ENCODE measurements around the gene FARS2.
"Not testable (repeated sequence)": the region's sequence is repeated elsewhere in the genome, so short reads cannot be mapped to it uniquely, and the experiment has no call there.

The FARS2 gene

DNA sequence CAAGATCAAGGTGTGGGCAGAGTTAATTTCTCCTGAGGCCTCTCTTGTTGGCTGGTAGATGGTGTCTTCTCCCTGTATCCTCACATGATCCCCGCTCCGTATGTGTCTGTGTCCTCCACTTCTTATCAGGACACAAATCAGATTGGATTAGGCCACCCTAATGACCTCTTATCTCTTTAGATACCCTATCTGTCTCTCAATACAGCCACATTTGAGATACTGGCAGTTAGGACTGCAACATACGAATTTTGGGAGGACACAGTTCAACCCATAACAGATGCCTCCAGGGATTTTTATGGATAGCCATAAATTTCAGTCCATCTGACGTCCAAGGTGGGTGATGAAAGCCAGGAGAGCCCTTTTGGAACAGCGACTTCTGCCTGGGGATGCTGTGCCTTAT is 376.4 kb downstream of the FARS2 start:
- no peak for DNase-seq (ENCODE audit: low read depth)

DNA sequence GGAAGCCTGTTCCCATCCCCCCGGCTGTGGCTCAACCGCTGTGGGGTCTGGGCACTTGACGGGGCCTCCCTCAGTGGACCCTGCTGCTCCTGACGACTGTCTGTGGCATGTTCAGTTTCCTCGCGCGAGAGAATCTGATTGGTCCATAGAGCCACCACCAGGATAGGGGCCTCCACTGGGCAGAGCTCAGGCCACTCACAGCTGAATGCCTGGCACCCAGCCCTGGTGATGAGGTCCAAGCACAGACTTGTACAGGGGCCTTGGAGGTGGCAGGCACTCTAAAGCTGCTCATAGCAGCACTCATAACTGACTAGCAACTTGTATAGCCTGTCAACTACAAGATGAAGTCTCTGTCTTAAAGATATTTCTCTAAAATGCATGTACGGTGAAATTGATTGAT is 377.4 kb downstream of the FARS2 start:
- no peak for DNase-seq (ENCODE audit: low read depth)

DNA sequence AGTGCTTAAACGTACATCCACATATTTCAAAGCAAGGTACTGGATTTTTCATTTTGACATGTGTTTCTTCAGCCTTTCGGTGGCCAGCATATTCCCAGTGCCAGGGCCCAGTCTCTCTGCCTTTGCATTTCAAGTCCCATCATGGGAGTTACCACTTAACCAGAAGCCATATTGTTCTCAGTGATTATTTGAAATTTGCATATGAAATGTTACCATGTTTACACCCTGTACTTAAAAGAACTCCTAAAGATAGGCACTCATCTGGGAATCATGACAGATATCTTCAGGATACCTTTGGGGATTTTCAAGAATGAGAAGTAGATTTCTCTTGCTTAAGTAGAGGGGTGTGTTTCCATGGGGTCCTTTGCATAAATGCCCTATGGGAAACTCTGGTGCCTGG is 377.9 kb downstream of the FARS2 start:
- DNase-seq (ENCODE audit: low read depth), result no peak

DNA sequence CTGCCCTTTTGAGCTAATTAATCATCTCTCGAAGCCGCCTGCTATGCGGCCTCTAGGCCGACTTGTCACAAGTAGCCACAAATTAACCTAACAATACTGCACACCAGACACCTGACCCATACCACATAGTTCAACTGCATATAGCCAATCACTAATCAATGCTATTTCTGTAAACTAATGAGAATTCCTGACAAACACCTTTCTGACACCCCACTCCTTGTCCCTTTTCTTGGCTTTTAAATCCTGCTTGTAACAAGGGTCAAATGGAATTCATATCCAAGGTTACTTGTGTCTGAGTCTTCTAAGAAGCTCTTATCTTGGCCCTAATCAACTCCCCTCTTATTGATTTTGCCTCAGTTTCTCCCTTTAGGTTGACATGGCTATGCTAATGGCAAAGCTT is 379.3 kb downstream of the FARS2 start:
- no peak for DNase-seq (ENCODE audit: low read depth)

DNA sequence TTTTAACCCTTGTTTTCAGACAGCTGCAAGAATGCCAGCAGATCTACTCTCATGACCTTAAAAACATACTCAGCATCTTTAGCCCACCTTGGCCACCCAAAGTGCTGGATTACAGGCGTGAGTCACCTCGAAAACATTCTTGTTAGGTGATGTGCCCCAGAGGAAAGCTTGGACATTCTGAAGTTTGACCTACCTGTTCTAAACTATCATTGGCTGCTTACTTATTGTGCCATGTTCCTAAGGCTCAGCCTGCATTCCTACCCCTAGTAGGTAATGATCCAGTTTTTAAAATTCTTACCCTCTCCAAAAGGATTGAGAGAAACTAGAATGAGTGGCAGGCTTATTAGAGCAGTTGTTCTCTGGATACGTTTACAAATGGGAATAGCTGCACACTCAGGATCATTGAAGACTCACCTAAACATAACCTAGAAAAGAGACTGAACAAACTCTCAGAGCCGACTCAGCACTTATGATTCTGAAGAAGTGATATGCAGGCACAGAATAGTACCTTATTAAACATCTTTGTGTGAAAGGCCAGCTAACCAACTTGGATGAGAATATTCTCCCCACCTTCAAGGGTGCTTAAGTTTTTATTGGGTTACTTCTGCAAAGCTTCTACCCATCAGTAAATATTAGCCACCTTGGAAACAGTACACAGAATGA is 383.3 kb downstream of the FARS2 start:
- DNase-seq (ENCODE audit: low read depth), result no peak

DNA sequence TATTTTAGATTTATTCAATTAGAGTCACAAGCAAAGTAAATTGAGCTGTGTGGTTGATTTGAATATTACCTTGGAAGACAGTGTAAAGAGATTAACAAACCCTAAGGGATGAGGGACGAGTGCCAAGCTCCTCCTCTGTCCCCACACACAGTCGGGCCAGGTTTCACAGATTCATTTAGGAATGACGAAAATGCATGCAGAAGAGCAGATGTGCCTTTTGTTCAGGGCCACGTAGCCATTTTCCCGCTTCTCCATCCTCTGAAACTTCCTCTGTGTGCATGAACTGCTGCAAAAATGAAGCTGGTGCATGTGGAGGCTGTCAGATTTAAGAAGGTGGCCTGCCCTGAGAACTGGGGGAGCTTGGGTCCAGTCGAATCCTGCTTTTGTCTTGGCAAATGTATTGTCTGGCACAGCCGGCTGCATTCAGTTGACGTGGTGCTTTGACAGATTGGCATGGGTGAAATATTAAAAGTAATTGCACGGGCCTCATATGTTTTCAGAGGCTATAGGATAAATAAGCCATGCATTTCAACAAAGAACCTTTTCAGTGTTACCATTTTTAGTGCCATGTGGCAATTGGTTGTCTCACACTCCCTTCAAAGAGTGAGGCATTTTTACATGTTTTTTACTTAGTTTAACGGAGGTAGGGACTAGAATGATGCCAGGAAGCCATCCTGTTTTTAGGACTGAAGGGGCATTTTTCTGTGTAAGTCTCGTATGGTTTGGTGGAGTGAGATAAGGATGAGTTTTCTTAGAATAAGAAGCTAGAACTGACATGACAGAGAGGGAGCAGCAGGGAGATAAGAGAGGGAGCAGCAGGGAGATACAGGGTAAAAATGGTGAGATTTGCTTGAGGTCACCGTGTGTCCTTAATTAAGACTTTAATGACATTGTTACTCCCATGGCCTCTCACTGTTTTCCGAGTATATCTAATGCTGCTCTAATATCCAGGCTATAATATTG is 384.3 kb downstream of the FARS2 start:
- DNase-seq (ENCODE audit: low read depth), result no peak

DNA sequence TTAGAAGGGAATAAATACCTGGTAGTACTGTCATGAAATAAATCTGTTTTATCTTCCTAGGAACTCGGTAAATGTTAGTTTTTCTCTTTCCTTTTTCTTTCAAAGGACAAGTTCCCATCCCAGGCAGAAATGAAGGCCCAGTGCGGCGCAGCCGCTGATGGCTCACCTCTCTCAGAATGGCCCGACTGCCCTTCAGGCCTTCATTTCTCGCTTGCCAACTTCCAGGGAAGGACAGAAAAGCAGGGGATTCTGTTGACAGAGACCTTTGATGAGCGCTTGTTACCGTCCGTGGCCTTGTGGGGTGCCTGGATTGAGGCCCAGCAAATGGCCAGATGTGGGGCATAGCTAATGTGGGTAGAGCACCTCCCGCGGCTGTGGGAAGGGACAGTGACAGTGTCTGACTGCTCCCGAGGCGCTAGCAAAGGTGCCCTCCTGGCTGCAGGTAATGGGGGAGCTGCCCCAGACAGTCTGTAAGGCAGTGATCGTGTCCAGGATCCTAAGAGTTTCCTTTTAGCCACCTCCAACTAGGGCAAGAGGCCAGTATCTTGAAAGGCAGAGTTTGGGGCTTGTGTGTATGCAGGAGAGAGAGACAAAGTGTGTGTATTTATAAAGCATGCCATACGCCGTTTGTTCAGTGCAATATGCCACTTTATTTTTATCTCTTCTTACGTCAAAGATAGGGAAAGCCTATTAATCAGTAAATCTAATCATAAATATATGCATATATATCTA is 391.3 kb downstream of the FARS2 start:
- no peak for DNase-seq (ENCODE audit: low read depth)

DNA sequence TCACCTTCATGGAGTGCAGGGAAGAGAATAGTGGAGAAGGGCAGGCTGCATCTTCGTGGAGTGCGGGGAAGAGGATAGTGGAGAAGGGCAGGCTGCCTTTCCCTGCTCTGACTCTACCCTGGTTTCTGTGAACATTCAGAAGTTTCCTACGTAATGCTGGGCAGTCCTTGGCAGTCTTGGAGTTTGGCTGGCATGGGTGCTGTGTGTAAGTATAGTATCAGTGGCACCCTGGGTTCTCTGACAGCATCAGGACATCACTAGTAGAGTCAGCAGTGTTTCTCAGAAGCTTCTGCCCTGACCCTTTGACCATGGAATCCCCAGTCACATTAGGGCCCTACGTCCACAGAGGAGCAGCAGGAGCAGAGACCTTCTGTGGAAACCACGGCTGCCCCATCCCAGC is 392.5 kb downstream of the FARS2 start:
- no peak for DNase-seq (ENCODE audit: low read depth)

DNA sequence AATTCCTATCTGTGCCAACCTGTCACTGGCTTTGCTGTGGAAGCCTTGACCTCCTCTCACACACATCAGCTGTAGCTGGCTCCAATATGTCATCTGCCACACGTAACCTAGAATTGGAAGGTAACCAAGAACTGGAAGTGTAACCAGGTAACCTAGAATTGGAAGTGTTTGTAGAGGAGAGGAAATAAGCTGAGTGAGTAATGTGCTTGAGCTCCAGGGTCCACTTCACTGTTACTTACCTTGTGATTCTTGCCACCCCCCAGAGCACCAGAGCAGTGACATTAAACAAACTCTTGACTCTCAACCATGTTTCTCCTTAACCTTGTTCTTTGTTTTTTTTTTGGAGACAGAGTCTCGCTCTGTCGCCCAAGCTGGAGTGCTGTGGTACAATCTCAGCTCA is 394.9 kb downstream of the FARS2 start:
- DNase-seq (ENCODE audit: low read depth), result no peak

DNA sequence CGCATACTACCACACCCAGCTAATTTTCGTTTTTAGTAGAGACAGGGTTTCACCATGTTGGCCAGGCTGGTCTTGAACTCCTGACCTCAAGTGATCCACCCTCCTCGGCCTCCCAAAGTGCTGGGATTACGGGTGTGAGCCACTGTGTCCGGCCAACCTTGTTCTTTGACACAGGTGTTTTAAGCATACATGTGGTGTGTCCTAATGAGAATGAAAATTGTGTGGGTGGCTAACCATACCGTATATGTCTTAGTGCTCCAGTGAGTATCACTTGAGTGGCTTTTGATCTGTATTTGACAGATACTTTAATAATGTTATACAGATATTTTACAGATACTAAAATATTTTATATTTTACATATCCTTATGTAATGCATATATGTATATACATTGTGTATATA is 395.4 kb downstream of the FARS2 start:
- DNase-seq (ENCODE audit: low read depth), result not testable (repeated sequence)

DNA sequence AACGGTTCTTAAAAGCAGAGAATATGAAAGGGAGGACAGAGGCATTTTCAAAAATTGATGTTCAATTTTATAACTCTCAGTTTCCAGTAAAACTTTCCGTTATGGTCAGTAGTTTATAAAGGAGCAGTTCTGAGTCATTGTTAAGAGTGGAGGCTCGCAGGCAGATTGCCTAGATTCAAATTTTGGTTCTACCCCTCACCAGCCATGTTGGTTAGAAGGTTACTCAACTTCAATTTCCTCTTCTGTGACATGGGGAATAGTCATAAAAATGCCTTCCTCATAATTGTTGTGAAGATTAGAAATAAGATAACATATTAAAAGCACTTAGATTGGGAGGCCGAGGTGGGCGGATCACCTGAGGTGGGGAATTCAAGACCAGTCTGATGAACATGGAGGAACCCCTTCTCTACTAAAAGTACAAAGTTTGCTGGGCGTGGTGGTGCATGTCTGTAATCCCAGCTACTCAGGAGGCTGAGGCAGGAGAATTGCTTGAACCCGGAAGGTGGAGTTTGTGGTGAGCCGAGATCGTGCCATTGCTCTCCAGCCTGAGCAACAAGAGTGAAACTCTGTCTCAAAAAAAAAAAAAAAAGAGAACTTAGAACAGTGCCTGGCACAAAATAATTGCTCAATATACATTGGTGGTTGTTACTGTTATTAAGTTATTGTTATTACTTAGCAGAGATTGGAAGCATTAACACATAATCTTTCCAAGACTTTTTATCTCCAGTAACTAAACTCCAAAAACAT is 396.5 kb downstream of the FARS2 start:
- no peak for DNase-seq (ENCODE audit: low read depth)

DNA sequence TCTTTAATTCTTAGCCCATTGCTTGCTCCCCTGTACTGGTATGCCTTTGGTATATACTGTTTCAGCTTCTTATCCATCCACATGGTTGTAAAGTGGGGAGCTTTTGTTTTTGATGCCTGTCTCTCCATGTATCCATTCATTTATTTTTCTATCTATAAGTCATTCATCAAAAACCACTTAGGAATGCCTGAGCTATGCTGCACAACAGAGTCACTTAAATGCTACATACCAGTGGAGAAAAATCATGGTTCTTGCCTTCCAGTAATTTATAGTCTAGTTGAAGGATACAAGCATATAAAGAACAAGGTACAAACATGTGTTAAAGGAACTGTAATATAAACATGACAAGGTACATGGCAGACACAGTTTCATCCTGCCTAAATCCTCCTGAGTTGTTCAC is 398.2 kb downstream of the FARS2 start:
- DNase-seq (ENCODE audit: low read depth), result no peak

DNA sequence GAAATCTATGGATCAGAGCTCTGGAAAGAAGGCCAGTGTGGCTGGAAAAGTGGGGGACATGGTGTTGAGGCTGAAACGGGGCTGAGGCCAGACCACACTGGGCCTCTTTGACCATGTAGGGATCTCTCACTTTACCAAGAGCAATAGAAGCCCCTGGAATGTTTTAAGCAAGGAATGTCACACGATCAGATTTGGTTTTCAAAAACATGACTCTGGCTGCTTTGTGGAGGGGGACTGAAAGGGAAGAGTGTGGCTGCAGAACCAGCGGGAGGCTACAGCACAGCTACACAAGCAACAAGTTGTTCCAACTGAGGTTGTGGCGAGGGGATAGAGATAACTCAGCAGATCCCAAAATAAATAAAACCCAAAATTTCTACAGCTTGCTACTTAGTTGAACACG is 399.5 kb downstream of the FARS2 start:
- DNase-seq (ENCODE audit: low read depth), result no peak

DNA sequence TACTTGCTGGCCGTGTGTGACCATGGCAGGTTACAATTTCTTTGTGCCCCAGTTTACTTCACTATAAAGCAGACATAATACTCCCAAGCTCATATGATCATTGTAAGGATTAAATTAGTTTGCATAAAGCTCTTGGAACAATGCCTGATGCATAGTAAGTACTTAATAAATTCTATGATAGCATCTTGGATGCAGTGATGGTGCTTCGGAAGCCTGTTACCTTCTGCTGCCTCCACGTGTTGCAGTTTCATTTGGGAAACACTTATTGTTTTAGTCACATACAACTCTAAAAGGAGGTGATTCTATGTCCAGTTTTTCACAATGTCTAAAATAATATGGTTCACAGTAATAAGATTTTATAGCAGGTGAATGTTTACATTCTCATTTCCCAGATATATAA is 401.5 kb downstream of the FARS2 start:
- no peak for DNase-seq (ENCODE audit: low read depth)

DNA sequence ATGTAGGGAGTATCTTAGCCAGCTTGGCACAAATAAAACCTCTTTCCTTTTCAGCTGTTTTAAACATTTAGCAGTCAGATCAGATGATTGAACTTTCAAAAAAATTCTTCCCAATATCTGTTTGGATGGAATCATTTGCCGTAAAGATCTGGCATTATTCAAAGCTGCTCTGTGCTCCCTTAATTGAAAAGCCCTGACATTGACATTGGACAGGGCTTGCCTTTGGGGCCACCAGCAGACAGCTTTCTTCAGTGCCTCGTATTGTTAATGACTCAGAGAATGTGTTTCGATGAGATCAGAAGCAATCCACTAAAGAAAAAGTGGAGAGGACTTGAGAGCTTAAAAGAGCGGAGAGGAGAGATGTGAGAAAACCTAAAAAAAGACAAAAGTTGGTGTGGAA is 401.9 kb downstream of the FARS2 start:
- no peak for DNase-seq (ENCODE audit: low read depth)

DNA sequence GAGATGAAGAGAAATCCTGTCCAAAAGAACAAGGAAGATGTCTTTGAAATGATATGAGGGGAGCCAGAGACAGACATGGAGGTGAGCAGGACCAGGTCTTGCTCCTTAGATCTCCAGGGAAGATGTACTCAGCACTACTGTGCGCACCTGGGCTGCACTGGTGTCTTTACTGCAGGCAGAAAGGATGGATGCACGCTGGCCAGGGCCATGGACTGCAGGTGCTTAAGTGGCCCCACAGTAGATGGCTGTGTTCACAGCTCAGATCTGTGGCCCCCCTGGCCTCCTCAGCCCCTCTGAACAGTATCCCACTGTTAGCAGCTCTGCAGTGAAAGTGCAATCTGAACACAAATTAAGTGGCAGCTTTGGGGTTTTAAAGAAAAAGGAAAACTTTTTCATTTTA is 402.4 kb downstream of the FARS2 start:
- DNase-seq (ENCODE audit: low read depth), result no peak

DNA sequence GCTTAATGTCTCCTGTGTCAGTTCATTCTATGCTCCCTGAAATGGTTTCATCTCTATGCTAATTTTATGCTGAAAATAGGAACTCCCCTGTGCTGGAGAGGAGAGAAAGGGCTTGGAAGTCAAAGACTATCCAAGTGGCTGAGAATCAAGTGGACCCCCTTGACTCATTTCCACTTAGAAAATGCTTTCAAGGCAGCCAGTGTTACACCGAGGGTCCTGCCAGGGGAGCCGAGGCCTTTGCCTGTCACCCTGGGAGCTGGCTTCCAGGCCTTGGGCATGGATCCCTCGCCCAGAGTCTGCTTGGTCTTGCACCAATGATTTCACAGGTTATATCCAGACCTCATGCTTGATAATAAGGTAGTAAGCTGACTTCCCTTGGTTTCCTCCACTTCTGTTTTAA is 402.8 kb downstream of the FARS2 start:
- no peak for DNase-seq (ENCODE audit: low read depth)

DNA sequence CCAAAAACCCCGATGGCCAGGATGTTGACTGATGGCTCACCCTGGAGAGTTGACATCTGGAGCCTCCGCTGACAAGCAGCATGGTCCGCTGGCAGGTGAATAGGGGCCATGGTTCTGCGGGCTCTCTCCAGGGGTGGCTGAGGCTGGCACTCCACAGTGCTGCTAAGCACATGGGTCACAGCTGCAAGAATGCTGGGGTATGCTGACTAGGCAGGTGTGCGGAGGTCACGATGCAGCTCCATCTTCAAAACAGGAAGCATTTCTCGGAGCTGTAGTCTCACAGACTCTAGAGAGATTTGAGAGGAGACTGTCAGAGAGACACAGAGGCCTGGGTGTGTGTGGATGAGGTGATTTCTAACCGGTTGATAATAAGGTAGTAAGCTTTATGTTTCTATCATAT is 403.9 kb downstream of the FARS2 start:
- DNase-seq (ENCODE audit: low read depth), result no peak

DNA sequence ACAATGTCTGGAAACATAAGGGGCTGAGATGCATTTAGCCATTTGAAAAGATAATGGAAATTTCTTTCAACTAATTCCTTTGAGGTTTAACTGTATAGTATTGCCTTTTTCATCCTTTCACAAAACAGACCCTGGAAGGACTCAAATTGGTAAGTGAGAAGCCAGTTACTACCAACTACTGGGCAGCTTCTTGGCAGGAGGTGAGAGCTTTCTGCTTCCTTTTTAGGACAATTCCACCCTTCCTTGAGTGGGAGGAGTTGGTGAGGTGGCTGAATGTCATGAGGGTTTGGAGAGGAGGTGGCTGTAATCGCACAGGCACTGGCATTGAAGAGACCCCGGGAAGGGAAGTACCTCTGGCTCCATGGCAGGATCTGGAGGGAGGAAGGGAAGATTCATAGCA is 404.4 kb downstream of the FARS2 start:
- DNase-seq (ENCODE audit: low read depth), result no peak

DNA sequence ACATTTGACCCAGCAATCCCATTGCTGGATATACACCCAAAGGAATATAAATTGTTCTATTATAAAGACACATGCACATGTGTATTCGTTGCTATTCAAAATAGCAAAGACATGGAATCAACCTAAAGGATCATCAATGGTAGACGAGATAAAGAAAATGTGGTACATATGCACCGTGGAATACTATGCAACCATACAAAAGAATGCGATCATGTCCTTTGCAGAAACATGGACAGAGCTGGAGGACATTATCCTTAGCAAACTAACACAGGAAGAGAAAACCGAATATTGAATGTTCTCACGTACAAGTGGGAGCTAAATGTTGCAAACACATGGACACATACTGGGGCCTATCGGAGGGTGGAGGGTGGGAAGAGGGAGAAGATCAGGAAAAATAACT is 405.4 kb downstream of the FARS2 start:
- no peak for DNase-seq (ENCODE audit: low read depth)

DNA sequence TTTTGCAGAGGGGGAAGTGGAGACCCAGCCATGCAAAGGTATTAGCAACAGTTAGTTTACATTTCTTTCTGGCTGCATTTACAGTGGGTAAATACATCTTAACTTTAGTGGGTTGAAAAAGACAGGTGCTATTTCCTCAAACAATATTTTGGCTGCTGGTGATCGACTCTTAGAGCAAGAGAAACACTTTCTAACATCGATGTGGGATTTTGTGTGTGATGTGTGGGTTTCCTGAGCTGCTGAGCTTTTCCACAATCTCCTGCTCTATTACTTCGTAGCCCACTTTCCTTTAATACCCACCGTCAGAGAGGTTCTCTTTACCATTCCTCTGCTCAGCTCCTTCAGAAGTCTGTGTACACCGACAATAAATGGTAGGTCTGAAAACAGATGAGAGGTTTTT is 406.4 kb downstream of the FARS2 start:
- DNase-seq (ENCODE audit: low read depth), result no peak

DNA sequence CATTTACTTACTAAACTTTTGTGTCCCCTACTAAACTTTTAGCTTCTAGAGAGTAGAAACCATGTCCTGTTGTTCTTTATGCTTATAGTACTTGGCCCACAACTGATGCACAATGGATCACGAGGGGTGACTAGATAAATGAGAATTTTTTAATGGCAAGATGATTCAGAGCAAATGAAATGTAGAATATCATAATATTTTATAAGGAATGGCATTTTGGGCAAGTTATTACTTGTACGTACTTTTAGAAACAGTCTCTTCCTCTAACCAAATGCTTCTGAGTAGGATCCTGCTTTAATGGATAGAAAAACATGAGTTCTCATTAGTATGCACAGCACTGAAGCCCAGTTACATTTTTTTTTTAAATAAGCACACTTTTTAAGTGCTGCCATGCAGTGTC is 409.1 kb downstream of the FARS2 start:
- DNase-seq (ENCODE audit: low read depth), result no peak

Data from stimulated activated CD8-positive, alpha-beta memory T cell treated with anti-CD3 and anti-CD28 coated beads, Interleukin-12 subunit alpha, Interleukin-12 subunit beta, amount 100 ng/mL, for 4 hours (primary cell).